SH-SY5Y (cell line): ENCODE results near the gene PRSS12.

Experiments
- GATA2 ChIP-seq: IDR thresholded peaks from 2 replicates; pipeline ENCODE4 v1.6.1; 2011; ENCODE audit warnings: mild to moderate bottlenecking, low read depth, low read length
- GATA3 ChIP-seq: IDR thresholded peaks from 2 replicates; pipeline ENCODE4 v1.6.1; 2011; ENCODE audit warnings: low read depth, mild to moderate bottlenecking, low read length, moderate library complexity

GRCh38 chr4:118322831-118323502 is 29.8 kb downstream of the PRSS12 start:
- TF ChIP-seq GATA2 (no peak), GATA3 (no peak)
